ENCODE data around the gene ARPP21.

GRCh38 chr3:35653347-35653746 lies 14.0 kb downstream of the ARPP21 start:
- TF ChIP-seq CTCF (IDR thresholded peaks at IDR 0.05) (no peak), ZFX (IDR thresholded peaks at IDR 0.05; ENCODE audit: borderline replicate concordance) (no peak)
